HG02852 (cell line): ENCODE results near the gene ZNF354B.
"Not testable (repeated sequence)": the region's sequence is repeated elsewhere in the genome, so short reads cannot be mapped to it uniquely, and the experiment has no call there.

Experiments
- ATAC-seq: cut with Tn5 transposase; IDR thresholded peaks from one replicate; pipeline ENCODE4 v1.9.1; 2021; ENCODE audit warnings: mild to moderate bottlenecking, moderate library complexity; ENCODE audit not compliant: unreplicated experiment

The ZNF354B gene

GRCh38 chr5:178883115-178883694, 23.5 kb downstream of the ZNF354B start:
- ATAC-seq = not testable (repeated sequence)

DNA sequence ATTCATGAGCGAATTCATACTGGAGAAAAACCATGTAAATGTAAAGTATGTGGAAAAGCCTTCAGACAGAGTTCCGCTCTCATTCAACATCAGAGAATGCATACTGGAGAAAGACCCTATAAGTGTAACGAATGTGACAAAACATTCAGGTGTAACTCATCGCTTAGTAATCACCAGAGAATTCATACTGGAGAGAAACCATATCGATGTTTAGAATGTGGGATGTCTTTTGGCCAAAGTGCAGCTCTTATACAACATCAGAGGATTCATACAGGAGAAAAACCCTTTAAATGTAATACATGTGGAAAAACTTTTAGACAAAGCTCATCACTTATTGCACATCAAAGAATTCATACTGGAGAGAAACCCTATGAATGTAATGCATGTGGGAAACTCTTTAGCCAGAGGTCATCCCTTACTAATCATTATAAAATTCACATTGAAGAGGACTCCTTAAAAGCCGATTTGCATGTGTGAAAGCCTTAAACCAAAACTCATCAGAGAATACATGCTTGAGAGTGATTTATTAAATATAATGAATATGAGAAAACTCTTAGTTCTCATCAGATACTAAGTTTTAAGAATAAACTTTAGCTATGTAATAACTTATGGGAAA, 24.2 kb downstream of the ZNF354B start:
- ATAC-seq = no peak

- ATAC-seq = no peak
Measured at GRCh38 chr5:178895615-178896571, 36.1 kb downstream of the ZNF354B start, which contains the start of gene ZFP2. ZFP2 (plus strand) TSS chr5:178895913; CDS start chr5:178931314, 35,401 bp downstream.

GRCh38 chr5:178899289-178899688, 39.5 kb downstream of the ZNF354B start:
- ATAC-seq = no peak

DNA sequence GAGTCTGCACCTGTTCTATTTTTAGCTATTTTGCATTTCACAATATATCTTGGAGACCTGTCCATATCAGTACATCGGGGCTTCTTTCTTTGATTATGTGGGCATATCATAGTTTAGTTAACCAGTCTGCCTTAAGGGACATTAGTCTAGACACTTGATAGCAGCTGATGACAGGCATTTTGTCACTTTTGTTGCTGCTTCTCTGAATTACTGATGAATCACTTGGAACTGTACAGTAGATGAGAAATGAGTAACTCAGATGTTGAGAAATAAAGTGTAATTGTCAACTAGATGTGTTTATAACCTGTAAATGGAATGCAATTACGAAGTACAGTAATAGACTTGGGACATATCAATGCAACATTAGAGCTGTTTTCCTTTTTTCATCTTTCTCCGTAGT, 43.1 kb downstream of the ZNF354B start:
- ATAC-seq = no peak

DNA sequence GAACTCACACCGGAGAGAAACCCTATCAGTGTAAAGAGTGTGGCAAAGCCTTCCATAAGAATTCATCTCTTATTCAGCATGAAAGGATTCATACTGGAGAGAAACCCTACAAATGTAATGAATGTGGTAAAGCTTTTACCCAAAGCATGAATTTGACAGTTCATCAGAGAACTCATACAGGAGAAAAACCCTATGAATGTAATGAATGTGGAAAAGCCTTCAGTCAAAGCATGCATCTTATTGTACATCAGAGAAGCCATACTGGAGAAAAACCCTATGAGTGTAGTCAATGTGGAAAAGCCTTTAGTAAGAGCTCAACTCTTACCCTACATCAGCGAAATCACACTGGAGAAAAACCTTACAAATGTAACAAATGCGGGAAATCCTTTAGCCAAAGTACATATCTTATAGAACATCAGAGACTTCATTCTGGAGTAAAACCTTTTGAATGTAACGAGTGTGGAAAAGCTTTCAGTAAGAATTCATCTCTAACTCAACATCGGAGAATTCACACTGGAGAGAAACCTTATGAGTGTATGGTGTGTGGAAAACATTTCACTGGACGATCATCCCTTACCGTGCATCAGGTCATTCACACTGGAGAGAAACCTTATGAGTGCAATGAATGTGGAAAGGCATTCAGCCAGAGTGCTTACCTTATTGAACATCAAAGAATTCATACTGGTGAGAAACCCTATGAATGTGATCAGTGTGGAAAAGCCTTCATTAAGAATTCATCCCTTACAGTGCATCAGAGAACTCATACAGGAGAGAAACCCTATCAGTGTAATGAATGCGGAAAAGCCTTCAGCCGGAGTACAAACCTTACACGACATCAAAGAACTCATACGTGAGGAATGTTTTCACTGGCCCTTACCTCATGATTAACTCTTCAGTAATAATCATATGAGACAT, 72.3 kb downstream of the ZNF354B start:
- no peak for ATAC-seq
